B cell (primary cell): Measurements from ENCODE around the gene MROH2A.

Source experiments
- EZH2 ChIP-seq: IDR thresholded peaks from 2 replicates; pipeline ENCODE4 v1.6.1; 2012; ENCODE audit warnings: borderline replicate concordance, low read depth, mild to moderate bottlenecking, moderate library complexity, low read length; ENCODE audit not compliant: insufficient read depth, poor library complexity, severe bottlenecking
- TF ChIP-seq, protein P1 (sequence below): fragments of 200-600 bp; IDR thresholded peaks from one replicate; pipeline ENCODE4 v1.8.0; 2022; ENCODE audit warnings: antibody characterized with exemption, mild to moderate bottlenecking

DNA sequence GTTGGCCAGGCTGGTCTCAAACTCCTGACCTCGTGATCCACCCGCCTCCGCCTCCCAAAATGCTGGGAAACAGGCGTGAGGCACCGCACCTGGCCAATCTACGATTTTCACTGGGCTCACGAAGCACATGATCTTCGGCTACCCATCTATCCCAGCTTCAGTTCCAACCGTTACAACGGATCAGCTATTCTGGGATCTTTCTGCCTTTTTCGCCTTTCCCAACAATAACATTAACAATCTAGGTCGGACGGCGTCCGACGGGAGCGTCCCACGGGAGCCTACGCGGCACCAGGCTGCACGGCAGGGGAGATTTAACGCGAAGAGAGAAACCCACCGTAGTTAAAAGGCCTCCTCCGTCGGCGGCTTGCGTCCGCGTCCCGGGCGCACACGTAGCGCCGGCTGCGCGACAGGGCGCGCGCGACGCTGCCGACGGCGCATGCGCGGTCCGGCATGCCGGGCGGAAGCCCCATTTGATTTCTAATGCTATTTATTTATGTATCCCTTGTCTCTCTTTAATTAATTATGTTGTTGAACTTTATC, 89.9 kb downstream of the MROH2A start, which contains the start of gene MSL3B:
- TF ChIP-seq, protein P1, sequence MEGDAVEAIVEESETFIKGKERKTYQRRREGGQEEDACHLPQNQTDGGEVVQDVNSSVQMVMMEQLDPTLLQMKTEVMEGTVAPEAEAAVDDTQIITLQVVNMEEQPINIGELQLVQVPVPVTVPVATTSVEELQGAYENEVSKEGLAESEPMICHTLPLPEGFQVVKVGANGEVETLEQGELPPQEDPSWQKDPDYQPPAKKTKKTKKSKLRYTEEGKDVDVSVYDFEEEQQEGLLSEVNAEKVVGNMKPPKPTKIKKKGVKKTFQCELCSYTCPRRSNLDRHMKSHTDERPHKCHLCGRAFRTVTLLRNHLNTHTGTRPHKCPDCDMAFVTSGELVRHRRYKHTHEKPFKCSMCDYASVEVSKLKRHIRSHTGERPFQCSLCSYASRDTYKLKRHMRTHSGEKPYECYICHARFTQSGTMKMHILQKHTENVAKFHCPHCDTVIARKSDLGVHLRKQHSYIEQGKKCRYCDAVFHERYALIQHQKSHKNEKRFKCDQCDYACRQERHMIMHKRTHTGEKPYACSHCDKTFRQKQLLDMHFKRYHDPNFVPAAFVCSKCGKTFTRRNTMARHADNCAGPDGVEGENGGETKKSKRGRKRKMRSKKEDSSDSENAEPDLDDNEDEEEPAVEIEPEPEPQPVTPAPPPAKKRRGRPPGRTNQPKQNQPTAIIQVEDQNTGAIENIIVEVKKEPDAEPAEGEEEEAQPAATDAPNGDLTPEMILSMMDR, result no peak
- TF ChIP-seq EZH2, result no peak
